WTC11 (cell line): Measurements from ENCODE around the gene CCDC6. TPM values are rescaled to one million over a fixed set of nuclear protein-coding genes. Genes with fewer than 3 reads are reported as not detected.

Experiments used
- ATAC-seq: fragments of 200-7000 bp; cut with Tn5 transposase; 2 replicates; pipeline ENCODE4 v1.10.0; 2021; ENCODE audit warnings: mild to moderate bottlenecking, moderate library complexity
- CTCF ChIA-PET: fragments of 300-600 bp; sonication (Branson Sonifier 250); formaldehyde crosslinking; loops from one replicate; lab custom pipeline; 2021; ENCODE audit warnings: antibody characterized with exemption; lab: Charles Lee
- POLR2A ChIA-PET: fragments of 350-600 bp; sonication (Branson Sonifier 250); formaldehyde crosslinking; loops from one replicate; lab custom pipeline; 2021; ENCODE audit warnings: antibody characterized with exemption; lab: Charles Lee
- DNase-seq: peaks from one replicate; pipeline ENCODE4 v3.0.0; 2021; ENCODE audit warnings: low spot score
- H3K27ac Mint-ChIP-seq: 2 replicates; pipeline ENCODE4 v1.8.0; 2021; ENCODE audit warnings: mixed read lengths
- H3K27me3 Mint-ChIP-seq: 2 replicates; pipeline ENCODE4 v1.8.0; 2021; ENCODE audit warnings: low read depth, mild to moderate bottlenecking, moderate library complexity, mixed read lengths
- H3K36me3 Mint-ChIP-seq: 2 replicates; pipeline ENCODE4 v1.8.0; 2021; ENCODE audit warnings: mixed read lengths
- H3K4me1 Mint-ChIP-seq: 2 replicates; pipeline ENCODE4 v1.8.0; 2022; ENCODE audit warnings: mixed read lengths
- H3K4me3 Mint-ChIP-seq: 2 replicates; pipeline ENCODE4 v1.8.0; 2021; ENCODE audit warnings: mild to moderate bottlenecking, moderate library complexity, mixed read lengths
- H3K9me3 Mint-ChIP-seq: 2 replicates; pipeline ENCODE4 v1.8.0; 2021; ENCODE audit warnings: mixed read lengths
- CREB1 ChIP-seq: sonication (generic); formaldehyde crosslinking; IDR thresholded peaks from 2 replicates; pipeline ENCODE4 v1.8.0; 2023; ENCODE audit warnings: mild to moderate bottlenecking, missing genetic modification reagents
- E2F4 ChIP-seq: sonication (generic); formaldehyde crosslinking; IDR thresholded peaks from 2 replicates; pipeline ENCODE4 v1.8.1; 2022; ENCODE audit warnings: low read depth, mild to moderate bottlenecking, moderate library complexity, missing genetic modification reagents, borderline replicate concordance
- EMX1 ChIP-seq: fragments of 250-450 bp; sonication (Bioruptor Pico); IDR thresholded peaks from 2 replicates; pipeline ENCODE4 v1.8.0; 2021; ENCODE audit warnings: mild to moderate bottlenecking
- FOXP4 ChIP-seq: sonication (generic); formaldehyde crosslinking; IDR thresholded peaks from 2 replicates; pipeline ENCODE4 v1.8.0; 2022; ENCODE audit warnings: mild to moderate bottlenecking, missing genetic modification reagents
- JUN ChIP-seq: sonication (generic); formaldehyde crosslinking; IDR thresholded peaks from 2 replicates; pipeline ENCODE4 v1.8.0; 2023; ENCODE audit warnings: mild to moderate bottlenecking, missing genetic modification reagents
- MXD4 ChIP-seq: fragments of 250-450 bp; sonication (Bioruptor Pico); IDR thresholded peaks from 2 replicates; pipeline ENCODE4 v1.8.0; 2021; ENCODE audit warnings: mild to moderate bottlenecking, moderate library complexity, borderline replicate concordance
- NFE2L1 ChIP-seq: sonication (generic); formaldehyde crosslinking; IDR thresholded peaks from 2 replicates; pipeline ENCODE4 v1.8.1; 2023; ENCODE audit warnings: missing genetic modification reagents
- NFYB ChIP-seq: sonication (generic); formaldehyde crosslinking; conservative IDR thresholded peaks from 2 replicates; pipeline ENCODE4 v1.8.0; 2022; ENCODE audit warnings: low read depth, missing genetic modification reagents
- NR2C2 ChIP-seq: sonication (generic); formaldehyde crosslinking; IDR thresholded peaks from 2 replicates; pipeline ENCODE4 v1.8.0; 2022; ENCODE audit warnings: mild to moderate bottlenecking, missing genetic modification reagents
- SMAD4 ChIP-seq: sonication (generic); formaldehyde crosslinking; IDR thresholded peaks from 2 replicates; pipeline ENCODE4 v1.8.0; 2022; ENCODE audit warnings: mild to moderate bottlenecking, missing genetic modification reagents
- TCF7 ChIP-seq: sonication (generic); formaldehyde crosslinking; IDR thresholded peaks from 2 replicates; pipeline ENCODE4 v1.8.0; 2022; ENCODE audit warnings: mild to moderate bottlenecking, low read depth, missing genetic modification reagents, moderate library complexity
- TP53 ChIP-seq: sonication (generic); formaldehyde crosslinking; IDR thresholded peaks from 2 replicates; pipeline ENCODE4 v1.8.1; 2023; ENCODE audit warnings: mild to moderate bottlenecking, missing genetic modification reagents
- USF1 ChIP-seq: sonication (generic); formaldehyde crosslinking; IDR thresholded peaks from 2 replicates; pipeline ENCODE4 v1.8.0; 2022; ENCODE audit warnings: mild to moderate bottlenecking, missing genetic modification reagents
- ZNF121 ChIP-seq: sonication (generic); formaldehyde crosslinking; IDR thresholded peaks from 2 replicates; pipeline ENCODE4 v1.8.0; 2023; ENCODE audit warnings: missing genetic modification reagents
- ZNF263 ChIP-seq: sonication (generic); formaldehyde crosslinking; IDR thresholded peaks from 2 replicates; pipeline ENCODE4 v1.8.1; 2022; ENCODE audit warnings: low read depth, mild to moderate bottlenecking, moderate library complexity, missing genetic modification reagents
- total RNA-seq: library from RNA; stranded (reverse); gene quantifications from 3 replicates; pipeline ENCODE4 v1.2.3, GENCODE V29; 2021
- TF ChIP-seq, protein P1 (sequence below): sonication (generic); formaldehyde crosslinking; IDR thresholded peaks from 2 replicates; pipeline ENCODE4 v1.8.1; 2023; ENCODE audit warnings: mild to moderate bottlenecking, missing genetic modification reagents, borderline replicate concordance
- TF ChIP-seq, protein P2 (sequence below): fragments of 250-450 bp; sonication (Bioruptor Pico); IDR thresholded peaks from 2 replicates; pipeline ENCODE4 v1.9.0; 2021; ENCODE audit warnings: moderate library complexity, mild to moderate bottlenecking, inconsistent platforms, borderline replicate concordance
- TF ChIP-seq, protein P3 (sequence below): sonication (generic); formaldehyde crosslinking; IDR thresholded peaks from 2 replicates; pipeline ENCODE4 v1.8.1; 2023; ENCODE audit warnings: mild to moderate bottlenecking, moderate library complexity, missing genetic modification reagents

The CCDC6 gene
- total RNA-seq, 1 experiment from 2014 or later: 55.2 TPM

GRCh38 chr10:59891936-59892335 is 14.4 kb downstream of the CCDC6 start (continued):
- TF ChIP-seq, protein P1, sequence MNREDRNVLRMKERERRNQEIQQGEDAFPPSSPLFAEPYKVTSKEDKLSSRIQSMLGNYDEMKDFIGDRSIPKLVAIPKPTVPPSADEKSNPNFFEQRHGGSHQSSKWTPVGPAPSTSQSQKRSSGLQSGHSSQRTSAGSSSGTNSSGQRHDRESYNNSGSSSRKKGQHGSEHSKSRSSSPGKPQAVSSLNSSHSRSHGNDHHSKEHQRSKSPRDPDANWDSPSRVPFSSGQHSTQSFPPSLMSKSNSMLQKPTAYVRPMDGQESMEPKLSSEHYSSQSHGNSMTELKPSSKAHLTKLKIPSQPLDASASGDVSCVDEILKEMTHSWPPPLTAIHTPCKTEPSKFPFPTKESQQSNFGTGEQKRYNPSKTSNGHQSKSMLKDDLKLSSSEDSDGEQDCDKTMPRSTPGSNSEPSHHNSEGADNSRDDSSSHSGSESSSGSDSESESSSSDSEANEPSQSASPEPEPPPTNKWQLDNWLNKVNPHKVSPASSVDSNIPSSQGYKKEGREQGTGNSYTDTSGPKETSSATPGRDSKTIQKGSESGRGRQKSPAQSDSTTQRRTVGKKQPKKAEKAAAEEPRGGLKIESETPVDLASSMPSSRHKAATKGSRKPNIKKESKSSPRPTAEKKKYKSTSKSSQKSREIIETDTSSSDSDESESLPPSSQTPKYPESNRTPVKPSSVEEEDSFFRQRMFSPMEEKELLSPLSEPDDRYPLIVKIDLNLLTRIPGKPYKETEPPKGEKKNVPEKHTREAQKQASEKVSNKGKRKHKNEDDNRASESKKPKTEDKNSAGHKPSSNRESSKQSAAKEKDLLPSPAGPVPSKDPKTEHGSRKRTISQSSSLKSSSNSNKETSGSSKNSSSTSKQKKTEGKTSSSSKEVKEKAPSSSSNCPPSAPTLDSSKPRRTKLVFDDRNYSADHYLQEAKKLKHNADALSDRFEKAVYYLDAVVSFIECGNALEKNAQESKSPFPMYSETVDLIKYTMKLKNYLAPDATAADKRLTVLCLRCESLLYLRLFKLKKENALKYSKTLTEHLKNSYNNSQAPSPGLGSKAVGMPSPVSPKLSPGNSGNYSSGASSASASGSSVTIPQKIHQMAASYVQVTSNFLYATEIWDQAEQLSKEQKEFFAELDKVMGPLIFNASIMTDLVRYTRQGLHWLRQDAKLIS (CRISPR knock-in tag): no peak
- TF ChIP-seq MXD4 (CRISPR knock-in tag) (no peak), NR2C2 (no peak), SMAD4 (CRISPR knock-in tag) (no peak), ZNF263 (CRISPR knock-in tag) (no peak), EMX1 (CRISPR knock-in tag) (no peak), TP53 (CRISPR knock-in tag) (no peak), E2F4 (CRISPR knock-in tag) (no peak)
- TF ChIP-seq, all 79 proteins: peak for 0

GRCh38 chr10:59891349-59891748 is 15.0 kb downstream of the CCDC6 start:
- POLR2A ChIA-PET: no interaction called here
- no peak overlapping the region for H3K4me3 Mint-ChIP-seq
- DNase-seq: no peak
- H3K27me3 Mint-ChIP-seq: no peaks in the 10 kb centered on the region
- H3K9me3 Mint-ChIP-seq: no peaks in the 10 kb centered on the region
- no peak for ATAC-seq
- peaks cover 64% of the 10 kb centered on the region for H3K4me1 Mint-ChIP-seq
- H3K27ac Mint-ChIP-seq: no peak overlapping the region; the same call in 1 of the 2 replicates
- H3K36me3 Mint-ChIP-seq: peaks cover 4% of the 10 kb centered on the region; the same call in 1 of the 2 replicates
- CTCF ChIA-PET: interaction anchor here (0.6 kb wide), 1 partner anchor 15 kb away, joined by 3 read pairs; the partner anchor contains the start of gene CCDC6
- TF ChIP-seq NFYB: no peak

DNA sequence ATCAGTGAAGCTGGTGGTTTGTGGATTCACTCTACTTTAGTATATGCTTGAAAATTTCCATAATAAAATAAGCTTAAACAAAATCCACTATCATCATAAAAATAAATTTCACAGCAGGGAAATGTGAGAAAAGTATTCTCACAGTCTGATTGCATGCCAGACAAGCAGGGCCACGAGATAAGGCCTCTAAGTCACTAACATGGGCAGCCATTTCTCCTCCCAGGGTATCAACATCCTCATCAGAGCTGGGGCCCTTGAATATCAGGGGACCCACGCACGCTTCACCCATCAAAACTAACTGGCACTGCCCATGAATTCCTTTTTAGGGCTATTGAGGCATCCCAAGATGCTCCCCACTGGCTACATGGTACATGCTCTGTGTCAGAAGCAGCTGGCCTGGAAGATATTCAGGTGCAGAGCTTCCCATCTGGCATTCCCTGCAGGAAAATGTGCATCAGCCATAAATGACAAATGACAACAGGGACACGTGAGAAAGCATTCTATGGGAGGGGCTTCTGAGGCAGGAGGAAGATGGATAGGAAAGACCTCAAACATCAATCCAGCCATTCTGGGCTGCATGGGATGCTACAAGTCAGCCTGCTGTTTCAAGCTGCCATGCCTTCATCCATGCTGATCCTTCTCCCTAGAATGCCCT is 17.4 kb downstream of the CCDC6 start:
- Mint-ChIP-seq H3K4me1 (peaks cover 71% of the 10 kb centered on the region), H3K27me3 (no peaks in the 10 kb centered on the region), H3K9me3 (no peaks in the 10 kb centered on the region), H3K36me3 (peaks cover 4% of the 10 kb centered on the region; the same call in 1 of the 2 replicates), H3K27ac (no peak overlapping the region), H3K4me3 (no peak overlapping the region)
- no peak for ATAC-seq
- no peak for DNase-seq
- POLR2A ChIA-PET: no interaction called here
- CTCF ChIA-PET: interaction anchor here (0.8 to 1.6 kb wide), 3 partner anchors 17 to 58 kb away, joined by 4 to 9 read pairs (median 5); partner anchors contain the start of gene CCDC6
- TF ChIP-seq, protein P2, sequence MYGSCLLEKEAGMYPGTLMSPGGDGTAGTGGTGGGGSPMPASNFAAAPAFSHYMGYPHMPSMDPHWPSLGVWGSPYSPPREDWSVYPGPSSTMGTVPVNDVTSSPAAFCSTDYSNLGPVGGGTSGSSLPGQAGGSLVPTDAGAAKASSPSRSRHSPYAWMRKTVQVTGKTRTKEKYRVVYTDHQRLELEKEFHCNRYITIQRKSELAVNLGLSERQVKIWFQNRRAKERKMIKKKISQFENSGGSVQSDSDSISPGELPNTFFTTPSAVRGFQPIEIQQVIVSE (CRISPR knock-in tag): no peak
- TF ChIP-seq ZNF121 (CRISPR knock-in tag): no peak
- TF ChIP-seq JUN: no peak
- no peak for TF ChIP-seq CREB1 (CRISPR knock-in tag)
- no peak for TF ChIP-seq EMX1 (CRISPR knock-in tag)
- TF ChIP-seq NFE2L1 (CRISPR knock-in tag): no peak
- no peak for TF ChIP-seq FOXP4 (CRISPR knock-in tag)
- no peak for TF ChIP-seq TCF7
- no peak for TF ChIP-seq E2F4 (CRISPR knock-in tag)
- TF ChIP-seq, protein P3, sequence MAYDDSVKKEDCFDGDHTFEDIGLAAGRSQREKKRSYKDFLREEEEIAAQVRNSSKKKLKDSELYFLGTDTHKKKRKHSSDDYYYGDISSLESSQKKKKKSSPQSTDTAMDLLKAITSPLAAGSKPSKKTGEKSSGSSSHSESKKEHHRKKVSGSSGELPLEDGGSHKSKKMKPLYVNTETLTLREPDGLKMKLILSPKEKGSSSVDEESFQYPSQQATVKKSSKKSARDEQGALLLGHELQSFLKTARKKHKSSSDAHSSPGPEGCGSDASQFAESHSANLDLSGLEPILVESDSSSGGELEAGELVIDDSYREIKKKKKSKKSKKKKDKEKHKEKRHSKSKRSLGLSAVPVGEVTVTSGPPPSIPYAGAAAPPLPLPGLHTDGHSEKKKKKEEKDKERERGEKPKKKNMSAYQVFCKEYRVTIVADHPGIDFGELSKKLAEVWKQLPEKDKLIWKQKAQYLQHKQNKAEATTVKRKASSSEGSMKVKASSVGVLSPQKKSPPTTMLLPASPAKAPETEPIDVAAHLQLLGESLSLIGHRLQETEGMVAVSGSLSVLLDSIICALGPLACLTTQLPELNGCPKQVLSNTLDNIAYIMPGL: no peak
- no peak for TF ChIP-seq USF1 (CRISPR knock-in tag)
